ENCODE measurements around the gene PRKCB.
A peak's percentile ranks its signal among the peaks of the same experiment; 100 is the strongest.

The PRKCB gene

DNA sequence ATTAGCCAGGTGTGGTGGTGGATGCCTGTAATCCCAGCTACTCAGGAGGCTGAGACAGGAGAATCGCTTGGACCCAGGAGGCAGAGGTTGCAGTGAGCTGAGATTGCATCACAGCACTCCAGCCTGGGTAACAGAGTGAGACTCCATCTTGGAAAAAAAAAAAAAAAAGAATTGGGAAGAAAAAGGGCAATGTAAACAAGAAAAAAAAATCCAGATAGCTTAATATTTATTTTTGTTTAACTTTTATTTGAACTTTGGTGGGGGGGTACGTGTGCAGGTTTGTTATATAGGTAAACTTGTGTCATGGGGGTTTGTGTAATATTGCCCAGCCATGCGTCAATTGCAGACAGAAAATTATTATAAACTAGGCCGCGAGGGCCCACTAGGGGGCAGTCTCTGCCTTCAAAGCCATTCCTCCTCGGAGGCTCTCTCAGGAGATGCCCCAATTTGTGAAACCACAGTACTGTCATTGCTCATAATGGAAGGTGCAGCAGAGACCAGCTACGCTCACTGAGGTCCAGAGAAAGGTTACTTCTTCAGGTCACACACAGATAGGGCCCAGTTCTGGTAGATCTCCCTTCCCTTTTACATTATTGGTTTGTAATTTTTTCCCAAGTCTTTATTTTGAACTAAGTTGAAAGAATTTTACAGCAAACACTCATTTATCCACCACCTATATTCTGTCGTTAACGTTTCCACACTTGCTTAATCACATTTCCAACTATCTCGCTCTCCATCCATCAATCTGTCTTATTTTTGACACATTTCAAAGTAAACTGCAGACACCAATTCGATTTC lies 206.2 kb downstream of the PRKCB start:
- DNase-seq (ENCODE audit: low read depth in 1 of 2, low spot score in 1 of 2): peak; percentile 49 to 71
- TF ChIP-seq GABPA (IDR thresholded peaks at IDR 0.05; ENCODE audit: low read depth) (no peak), SPI1 (IDR thresholded peaks at IDR 0.05; ENCODE audit: borderline replicate concordance, low read depth) (no peak), POLR2AphosphoS5 (IDR thresholded peaks at IDR 0.05; ENCODE audit: low read depth) (no peak)
- TF ChIP-seq, protein P1, sequence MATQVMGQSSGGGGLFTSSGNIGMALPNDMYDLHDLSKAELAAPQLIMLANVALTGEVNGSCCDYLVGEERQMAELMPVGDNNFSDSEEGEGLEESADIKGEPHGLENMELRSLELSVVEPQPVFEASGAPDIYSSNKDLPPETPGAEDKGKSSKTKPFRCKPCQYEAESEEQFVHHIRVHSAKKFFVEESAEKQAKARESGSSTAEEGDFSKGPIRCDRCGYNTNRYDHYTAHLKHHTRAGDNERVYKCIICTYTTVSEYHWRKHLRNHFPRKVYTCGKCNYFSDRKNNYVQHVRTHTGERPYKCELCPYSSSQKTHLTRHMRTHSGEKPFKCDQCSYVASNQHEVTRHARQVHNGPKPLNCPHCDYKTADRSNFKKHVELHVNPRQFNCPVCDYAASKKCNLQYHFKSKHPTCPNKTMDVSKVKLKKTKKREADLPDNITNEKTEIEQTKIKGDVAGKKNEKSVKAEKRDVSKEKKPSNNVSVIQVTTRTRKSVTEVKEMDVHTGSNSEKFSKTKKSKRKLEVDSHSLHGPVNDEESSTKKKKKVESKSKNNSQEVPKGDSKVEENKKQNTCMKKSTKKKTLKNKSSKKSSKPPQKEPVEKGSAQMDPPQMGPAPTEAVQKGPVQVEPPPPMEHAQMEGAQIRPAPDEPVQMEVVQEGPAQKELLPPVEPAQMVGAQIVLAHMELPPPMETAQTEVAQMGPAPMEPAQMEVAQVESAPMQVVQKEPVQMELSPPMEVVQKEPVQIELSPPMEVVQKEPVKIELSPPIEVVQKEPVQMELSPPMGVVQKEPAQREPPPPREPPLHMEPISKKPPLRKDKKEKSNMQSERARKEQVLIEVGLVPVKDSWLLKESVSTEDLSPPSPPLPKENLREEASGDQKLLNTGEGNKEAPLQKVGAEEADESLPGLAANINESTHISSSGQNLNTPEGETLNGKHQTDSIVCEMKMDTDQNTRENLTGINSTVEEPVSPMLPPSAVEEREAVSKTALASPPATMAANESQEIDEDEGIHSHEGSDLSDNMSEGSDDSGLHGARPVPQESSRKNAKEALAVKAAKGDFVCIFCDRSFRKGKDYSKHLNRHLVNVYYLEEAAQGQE (IDR thresholded peaks at IDR 0.05; ENCODE audit: insufficient replicate concordance, low read depth): no peak
- TF ChIP-seq, protein P2, sequence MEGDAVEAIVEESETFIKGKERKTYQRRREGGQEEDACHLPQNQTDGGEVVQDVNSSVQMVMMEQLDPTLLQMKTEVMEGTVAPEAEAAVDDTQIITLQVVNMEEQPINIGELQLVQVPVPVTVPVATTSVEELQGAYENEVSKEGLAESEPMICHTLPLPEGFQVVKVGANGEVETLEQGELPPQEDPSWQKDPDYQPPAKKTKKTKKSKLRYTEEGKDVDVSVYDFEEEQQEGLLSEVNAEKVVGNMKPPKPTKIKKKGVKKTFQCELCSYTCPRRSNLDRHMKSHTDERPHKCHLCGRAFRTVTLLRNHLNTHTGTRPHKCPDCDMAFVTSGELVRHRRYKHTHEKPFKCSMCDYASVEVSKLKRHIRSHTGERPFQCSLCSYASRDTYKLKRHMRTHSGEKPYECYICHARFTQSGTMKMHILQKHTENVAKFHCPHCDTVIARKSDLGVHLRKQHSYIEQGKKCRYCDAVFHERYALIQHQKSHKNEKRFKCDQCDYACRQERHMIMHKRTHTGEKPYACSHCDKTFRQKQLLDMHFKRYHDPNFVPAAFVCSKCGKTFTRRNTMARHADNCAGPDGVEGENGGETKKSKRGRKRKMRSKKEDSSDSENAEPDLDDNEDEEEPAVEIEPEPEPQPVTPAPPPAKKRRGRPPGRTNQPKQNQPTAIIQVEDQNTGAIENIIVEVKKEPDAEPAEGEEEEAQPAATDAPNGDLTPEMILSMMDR (IDR thresholded peaks at IDR 0.05; ENCODE audit: insufficient read depth, low read length): peak; percentile 56
- no peaks in the 10 kb centered on the region for H3K27me3 ChIP-seq (ENCODE audit: insufficient read depth, poor library complexity, severe bottlenecking)
- H3K4me3 ChIP-seq (replicated peaks; ENCODE audit: insufficient read depth, low read length): no peak overlapping the region
- H3K27ac ChIP-seq (replicated peaks): no peak overlapping the region

DNA sequence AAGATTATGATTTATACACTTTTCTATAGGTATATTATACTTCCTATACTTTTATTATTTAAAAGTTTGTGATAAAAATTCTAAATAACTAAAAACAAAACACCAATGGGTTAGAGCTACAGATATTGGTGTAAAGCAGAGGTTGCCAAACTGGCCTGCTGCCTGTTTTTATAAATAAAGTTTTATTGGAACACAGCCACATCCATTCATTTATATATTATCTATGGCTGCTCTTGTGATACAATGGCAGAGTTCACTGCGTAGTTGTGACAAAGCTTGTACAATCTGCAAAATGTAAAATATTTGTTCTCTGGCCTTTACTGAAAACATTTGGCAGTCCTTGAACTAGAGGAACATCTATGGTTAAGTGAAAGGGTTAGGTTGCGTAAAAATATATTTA lies 208.7 kb downstream of the PRKCB start:
- Histone ChIP-seq H3K27me3 (ENCODE audit: insufficient read depth, poor library complexity, severe bottlenecking) (no peaks in the 10 kb centered on the region), H3K27ac (replicated peaks) (no peak overlapping the region), H3K4me3 (replicated peaks; ENCODE audit: insufficient read depth, low read length) (no peak overlapping the region)
- TF ChIP-seq SPI1 (IDR thresholded peaks at IDR 0.05; ENCODE audit: borderline replicate concordance, low read depth) (no peak), GABPA (IDR thresholded peaks at IDR 0.05; ENCODE audit: low read depth) (no peak), POLR2AphosphoS5 (IDR thresholded peaks at IDR 0.05; ENCODE audit: low read depth) (no peak)
- TF ChIP-seq, protein P2 (IDR thresholded peaks at IDR 0.05; ENCODE audit: insufficient read depth, low read length): no peak
- TF ChIP-seq, protein P1 (IDR thresholded peaks at IDR 0.05; ENCODE audit: insufficient replicate concordance, low read depth): no peak
- no peak for DNase-seq (ENCODE audit: low read depth in 1 of 2, low spot score in 1 of 2)

DNA sequence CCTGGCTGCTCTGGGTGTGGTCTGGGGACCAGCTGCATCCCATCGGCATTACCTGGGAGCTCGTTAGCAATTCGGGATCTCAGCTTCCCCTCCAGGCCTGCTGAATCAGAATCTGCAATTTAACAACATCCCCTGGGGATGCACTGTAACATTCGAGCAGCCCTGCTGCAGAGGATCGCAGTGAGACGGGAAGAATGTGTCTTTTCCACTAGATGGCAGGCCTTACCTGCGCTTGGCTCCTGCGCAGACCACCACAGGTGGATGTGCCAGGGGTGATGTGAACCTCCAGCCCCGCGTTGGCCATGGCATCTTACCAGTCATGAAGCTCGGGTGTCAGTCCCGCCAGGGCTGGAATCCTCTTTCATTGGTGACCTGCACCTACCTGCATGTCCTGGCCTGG lies 209.9 kb downstream of the PRKCB start:
- TF ChIP-seq SPI1 (IDR thresholded peaks at IDR 0.05; ENCODE audit: borderline replicate concordance, low read depth): no peak
- no peak for TF ChIP-seq POLR2AphosphoS5 (IDR thresholded peaks at IDR 0.05; ENCODE audit: low read depth)
- TF ChIP-seq, protein P2 (IDR thresholded peaks at IDR 0.05; ENCODE audit: insufficient read depth, low read length): no peak
- TF ChIP-seq GABPA (IDR thresholded peaks at IDR 0.05; ENCODE audit: low read depth): no peak
- TF ChIP-seq, protein P1 (IDR thresholded peaks at IDR 0.05; ENCODE audit: insufficient replicate concordance, low read depth): no peak
- H3K4me3 ChIP-seq (replicated peaks; ENCODE audit: insufficient read depth, low read length): no peak overlapping the region
- H3K27ac ChIP-seq (replicated peaks): no peak overlapping the region
- DNase-seq (ENCODE audit: low read depth in 1 of 2, low spot score in 1 of 2): no peak
- H3K27me3 ChIP-seq (ENCODE audit: insufficient read depth, poor library complexity, severe bottlenecking): no peaks in the 10 kb centered on the region

Measured in HL-60 (cell line).